ENCODE results near the gene RAET1G. TPM values are rescaled to one million over a fixed set of nuclear protein-coding genes. Genes with fewer than 3 reads are reported as not detected.

RAET1G gene
- polyA plus RNA-seq, 1 of the 3 experiments (the other 2 are of a cell fraction): 2.5 TPM

GRCh38 chr6:149915970-149916865, 6.7 kb downstream of the RAET1G start:
- Histone ChIP-seq H3K4me2 (no peak overlapping the region), H3K27me3 (ENCODE audit: insufficient read depth) (no peaks in the 10 kb centered on the region), H3K36me3 (replicated peaks in 1 of 2; ENCODE audit: control insufficient read depth in 1 of 2, insufficient read depth in 2 of 2, low read length in 1 of 2) (no peaks in the 10 kb centered on the region), H3K9me2 (no peaks in the 10 kb centered on the region), H3K9ac (no peak overlapping the region), H3K9me3 (no peaks in the 10 kb centered on the region), H3F3A (replicated peaks; ENCODE audit: insufficient read depth) (no peaks in the 10 kb centered on the region), H4K20me1 (ENCODE audit: insufficient read depth) (no peaks in the 10 kb centered on the region), H3K4me3 (ENCODE audit: low read depth in 2 of 2, low read length in 1 of 2) (no peak overlapping the region), H3K79me2 (ENCODE audit: insufficient read depth) (no peaks in the 10 kb centered on the region), H2AFZ (ENCODE audit: low read depth) (no peak overlapping the region), H3K4me1 (ENCODE audit: control insufficient read depth in 1 of 2, insufficient read depth in 2 of 2, low read depth in 1 of 2, low read length in 1 of 2) (no peaks in the 10 kb centered on the region), H3K27ac (ENCODE audit: low read depth in 2 of 2, low read length in 1 of 2) (no peak overlapping the region)
- TF ChIP-seq EZH2phosphoT487 (IDR thresholded peaks at IDR 0.05; ENCODE audit: borderline replicate concordance, low read depth): no peak
- TF ChIP-seq TEAD4 (IDR thresholded peaks at IDR 0.05; ENCODE audit: borderline replicate concordance, insufficient read depth): no peak
- no peak for TF ChIP-seq FOXJ3 (CRISPR knock-in tag; IDR thresholded peaks at IDR 0.05)
- no peak for TF ChIP-seq NRF1 (IDR thresholded peaks at IDR 0.05; ENCODE audit: low read depth, low read length)
- TF ChIP-seq RXRA (IDR thresholded peaks at IDR 0.05; ENCODE audit: borderline replicate concordance, low read depth): no peak
- no peak for TF ChIP-seq GATA2 (CRISPR knock-in tag; IDR thresholded peaks at IDR 0.05)
- no peak for TF ChIP-seq RFX5 (IDR thresholded peaks at IDR 0.05; ENCODE audit: low read length)
- TF ChIP-seq REST (IDR thresholded peaks at IDR 0.05; ENCODE audit: low read depth, low read length): no peak
- no peak for DNase-seq
- 65% methylated on average over 10 of the region's 10 CpGs for WGBS (ENCODE audit: low lambda C conversion rate)
- CTCF ChIA-PET: interaction anchor here (0.6 to 1.4 kb wide), 2 partner anchors 10 to 24 kb away, joined by 3 to 4 read pairs; no protein-coding TSS in a partner anchor
- POLR2A ChIA-PET: no interaction called here

- no peaks in the 10 kb centered on the region for H3K9me2 ChIP-seq
- H3K79me2 ChIP-seq (ENCODE audit: insufficient read depth): no peaks in the 10 kb centered on the region
- H3K4me3 ChIP-seq (ENCODE audit: low read depth in 2 of 2, low read length in 1 of 2): no peak overlapping the region
- ChIA-PET CTCF (interaction anchor here (0.7 to 1.1 kb wide), 3 partner anchors 9 to 79 kb away, joined by 3 read pairs; no protein-coding TSS in a partner anchor), POLR2A (no interaction called here)
- no peaks in the 10 kb centered on the region for H3K4me1 ChIP-seq (ENCODE audit: control insufficient read depth in 1 of 2, insufficient read depth in 2 of 2, low read depth in 1 of 2, low read length in 1 of 2)
- 51% methylated on average over 5 of the region's 9 CpGs for WGBS (ENCODE audit: low lambda C conversion rate)
- H2AFZ ChIP-seq (ENCODE audit: low read depth): no peak overlapping the region
- no peaks in the 10 kb centered on the region for H4K20me1 ChIP-seq (ENCODE audit: insufficient read depth)
- no peak for DNase-seq
- H3F3A ChIP-seq (replicated peaks; ENCODE audit: insufficient read depth): no peaks in the 10 kb centered on the region
- no peaks in the 10 kb centered on the region for H3K27me3 ChIP-seq (ENCODE audit: insufficient read depth)
- no peak overlapping the region for H3K4me2 ChIP-seq
- no peaks in the 10 kb centered on the region for H3K36me3 ChIP-seq (replicated peaks in 1 of 2; ENCODE audit: control insufficient read depth in 1 of 2, insufficient read depth in 2 of 2, low read length in 1 of 2)
- no peak overlapping the region for H3K9ac ChIP-seq
- H3K9me3 ChIP-seq: no peaks in the 10 kb centered on the region
- H3K27ac ChIP-seq (ENCODE audit: low read depth in 2 of 2, low read length in 1 of 2): no peak overlapping the region
- TF ChIP-seq MEF2A (IDR thresholded peaks at IDR 0.05; ENCODE audit: borderline replicate concordance, low read depth) (no peak), SIN3A (IDR thresholded peaks at IDR 0.05; ENCODE audit: borderline replicate concordance, low read depth, low read length) (no peak), USF1 (IDR thresholded peaks at IDR 0.05; ENCODE audit: borderline replicate concordance, low read depth) (no peak), TCF12 (IDR thresholded peaks at IDR 0.05) (no peak), RFX5 (IDR thresholded peaks at IDR 0.05; ENCODE audit: low read length) (no peak), JUND (IDR thresholded peaks at IDR 0.05) (no peak), MAX (IDR thresholded peaks at IDR 0.05; ENCODE audit: low read depth) (no peak), FOXJ3 (CRISPR knock-in tag; IDR thresholded peaks at IDR 0.05) (no peak), EP300 (IDR thresholded peaks at IDR 0.05; ENCODE audit: borderline replicate concordance in 1 of 2, low read depth in 1 of 2, low read length in 1 of 2) (no peak), EZH2phosphoT487 (IDR thresholded peaks at IDR 0.05; ENCODE audit: borderline replicate concordance, low read depth) (no peak), RCOR1 (IDR thresholded peaks at IDR 0.05; ENCODE audit: low read length) (no peak), YY1 (IDR thresholded peaks at IDR 0.05; ENCODE audit: low read depth) (no peak), MXI1 (IDR thresholded peaks at IDR 0.05; ENCODE audit: low read depth, low read length) (no peak)
Measured at GRCh38 chr6:149913540-149914240, 9.2 kb downstream of the RAET1G start.

Measured in SK-N-SH (cell line).